Trophoblast cell (in vitro differentiated cells and primary cell): ENCODE results near the gene USP34.

Experiments used
- DNase-seq, 2 donors: peaks; one replicate each; pipeline ENCODE4 v3.0.0-alpha.2; 2016
- H2AFZ ChIP-seq: 2 replicates; pipeline ENCODE4 v1.6.1; 2013; ENCODE audit warnings: low read length, moderate library complexity, mild to moderate bottlenecking; ENCODE audit not compliant: insufficient read depth, poor library complexity
- H2AK5ac ChIP-seq: 2 replicates; pipeline ENCODE4 v1.6.1; 2013; ENCODE audit warnings: mild to moderate bottlenecking, low read length
- H2BK120ac ChIP-seq: 2 replicates; pipeline ENCODE4 v1.6.1; 2013; ENCODE audit warnings: low read length, mild to moderate bottlenecking, moderate library complexity; ENCODE audit not compliant: insufficient read depth, poor library complexity
- H2BK12ac ChIP-seq: 2 replicates; pipeline ENCODE4 v1.6.1; 2013; ENCODE audit warnings: mild to moderate bottlenecking, low read length, moderate library complexity
- H2BK5ac ChIP-seq: 2 replicates; pipeline ENCODE4 v1.6.1; 2013; ENCODE audit warnings: low read length, low read depth, moderate library complexity, mild to moderate bottlenecking; ENCODE audit not compliant: poor library complexity
- H3K14ac ChIP-seq: 2 replicates; pipeline ENCODE4 v1.6.1; 2013; ENCODE audit warnings: mild to moderate bottlenecking, low read length
- H3K18ac ChIP-seq: 2 replicates; pipeline ENCODE4 v1.6.1; 2013; ENCODE audit warnings: mild to moderate bottlenecking, low read length
- H3K23ac ChIP-seq: 2 replicates; pipeline ENCODE4 v1.6.1; 2013; ENCODE audit warnings: low read length
- H3K27ac ChIP-seq: 2 replicates; pipeline ENCODE4 v1.5.1; 2013; ENCODE audit warnings: low read depth, mild to moderate bottlenecking, inconsistent platforms, low read length, moderate library complexity
- H3K27me3 ChIP-seq: 2 replicates; pipeline ENCODE4 v1.6.1; 2013; ENCODE audit warnings: inconsistent platforms, mild to moderate bottlenecking, low read length, moderate library complexity; ENCODE audit not compliant: insufficient read depth
- H3K36me3 ChIP-seq, 2 experiments: 1 replicate in 1 of 2; 2 replicates in 1 of 2; pipeline ENCODE4 v1.6.1; 2013; ENCODE audit warnings: low read length in 2 of 2, mild to moderate bottlenecking in 2 of 2, moderate library complexity in 1 of 2; ENCODE audit not compliant: insufficient read depth in 2 of 2, control insufficient read depth in 1 of 2
- H3K4ac ChIP-seq: 2 replicates; pipeline ENCODE4 v1.6.1; 2013; ENCODE audit warnings: low read depth, mild to moderate bottlenecking, low read length, moderate library complexity
- H3K4me1 ChIP-seq, 2 experiments: 1 replicate in 1 of 2; 2 replicates in 1 of 2; pipeline ENCODE4 v1.6.1; 2013; ENCODE audit warnings: low read length in 2 of 2, mild to moderate bottlenecking in 2 of 2, moderate library complexity in 1 of 2; ENCODE audit not compliant: insufficient read depth in 2 of 2, control insufficient read depth in 1 of 2
- H3K4me2 ChIP-seq: 2 replicates; pipeline ENCODE4 v1.6.1; 2013; ENCODE audit warnings: inconsistent platforms, mild to moderate bottlenecking, low read length, moderate library complexity
- H3K4me3 ChIP-seq: 2 replicates; pipeline ENCODE4 v1.5.1; 2013; ENCODE audit warnings: mild to moderate bottlenecking, low read depth, low read length, inconsistent platforms
- H3K79me1 ChIP-seq: one replicate; pipeline ENCODE4 v1.6.1; 2013; ENCODE audit warnings: low read length
- H3K79me2 ChIP-seq: 2 replicates; pipeline ENCODE4 v1.6.1; 2013; ENCODE audit warnings: low read length, mild to moderate bottlenecking; ENCODE audit not compliant: control insufficient read depth, insufficient read depth, poor library complexity
- H3K9ac ChIP-seq: 2 replicates; pipeline ENCODE4 v1.6.1; 2013; ENCODE audit warnings: mild to moderate bottlenecking, low read length
- H3K9me3 ChIP-seq: 2 replicates; pipeline ENCODE4 v1.6.1; 2013; ENCODE audit warnings: low read depth, mild to moderate bottlenecking, control low read depth, inconsistent platforms, low read length; ENCODE audit not compliant: insufficient read depth
- H4K12ac ChIP-seq: 2 replicates; pipeline ENCODE4 v1.6.1; 2013; ENCODE audit warnings: low read depth, mild to moderate bottlenecking, low read length, moderate library complexity
- H4K8ac ChIP-seq: 2 replicates; pipeline ENCODE4 v1.6.1; 2013; ENCODE audit warnings: low read depth, mild to moderate bottlenecking, low read length, moderate library complexity
- H4K91ac ChIP-seq: one replicate; pipeline ENCODE4 v1.6.1; 2013; ENCODE audit warnings: low read depth, mild to moderate bottlenecking, low read length, moderate library complexity
- WGBS: extraction: QIAGEN DNeasy Blood & Tissue Kit; methylation state at CpG from one replicate; pipeline ENCODE4 v1.1.7; 2013; ENCODE audit warnings: missing lambda C conversion rate; ENCODE audit not compliant: insufficient read length, insufficient coverage; ENCODE audit errors: extremely low coverage; 5-methylcytosine and 5-hydroxymethylcytosine counted together

Gene USP34

DNA sequence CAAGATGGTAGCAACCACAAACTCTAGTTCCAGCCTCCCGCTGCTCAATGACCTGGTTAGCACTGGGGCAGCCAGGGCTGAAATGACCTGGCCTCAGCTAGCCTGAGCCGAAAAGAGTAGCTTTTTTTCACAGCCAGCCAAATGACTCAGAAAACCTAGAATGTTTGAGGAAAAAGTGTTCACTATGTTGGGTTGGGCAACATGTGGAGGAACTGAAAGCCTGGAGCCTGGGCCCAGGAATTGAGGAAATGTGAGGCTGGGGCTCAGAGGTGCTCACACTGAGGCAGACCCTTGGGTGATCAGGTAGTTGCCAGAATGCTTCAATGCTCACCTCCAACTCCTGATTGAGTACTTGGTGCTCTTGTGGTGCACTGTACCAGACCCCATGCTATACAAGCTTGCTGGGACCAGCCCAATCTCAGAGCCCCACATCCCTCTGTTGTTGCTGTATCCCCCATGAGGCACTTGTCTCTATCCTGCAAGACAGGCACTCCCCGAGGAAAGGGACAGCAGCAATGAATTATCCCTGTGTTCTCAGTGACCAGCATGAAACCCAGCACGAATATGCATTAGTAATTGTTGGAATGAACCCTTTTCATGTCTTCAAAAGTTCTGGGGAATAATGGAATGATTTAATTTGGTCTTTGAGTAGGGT lies 116.2 kb downstream of the USP34 start:
- Histone ChIP-seq H3K9me3 (peaks cover 6% of the 10 kb centered on the region), H3K18ac (no peak overlapping the region), H3K79me2 (peaks cover 2% of the 10 kb centered on the region), H3K4ac (no peak overlapping the region), H4K91ac (no peak overlapping the region), H2BK120ac (no peak overlapping the region), H3K27ac (no peak overlapping the region), H2BK5ac (no peak overlapping the region), H3K36me3 (peaks cover 14% of the 10 kb centered on the region in 2 experiments), H4K12ac (no peak overlapping the region), H3K4me1 (no peaks in the 10 kb centered on the region), H2AFZ (no peak overlapping the region), H3K79me1 (no peaks in the 10 kb centered on the region), H2AK5ac (no peak overlapping the region), H3K4me2 (no peak overlapping the region), H4K8ac (no peak overlapping the region), H3K14ac (no peak overlapping the region), H3K9ac (no peak overlapping the region), H3K4me3 (no peak overlapping the region), H3K27me3 (no peaks in the 10 kb centered on the region), H3K23ac (no peak overlapping the region), H2BK12ac (no peak overlapping the region)
- peak; percentile 74 to 84 for DNase-seq
- WGBS: no CpG with 5 or more reads among the region's 4 CpGs

DNA sequence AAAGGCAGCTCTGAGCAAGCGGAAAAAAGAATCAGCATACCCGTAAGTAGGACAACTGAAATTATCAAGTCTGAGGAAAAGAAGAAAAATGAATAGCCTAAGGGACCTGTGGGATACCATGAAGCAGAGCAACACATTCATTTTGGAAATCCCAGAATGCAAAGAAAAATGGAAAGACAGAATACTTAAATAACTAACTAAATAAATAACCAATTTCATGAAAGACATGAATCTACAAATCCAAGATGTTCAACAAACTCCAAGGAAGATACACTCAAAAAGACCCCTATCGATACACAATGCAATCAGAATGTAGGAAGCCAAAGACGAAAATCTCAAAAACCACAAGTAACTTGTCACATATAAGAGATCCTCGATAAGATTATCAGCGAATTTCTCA lies 117.0 kb downstream of the USP34 start:
- DNase-seq: peak; percentile 11 to 78
- H3K4me3 ChIP-seq: no peak overlapping the region
- no peak overlapping the region for H2BK12ac ChIP-seq
- no peak overlapping the region for H3K18ac ChIP-seq
- H3K9me3 ChIP-seq: peaks cover 6% of the 10 kb centered on the region
- H3K79me2 ChIP-seq: peaks cover 2% of the 10 kb centered on the region
- peaks cover 14 to 16% of the 10 kb centered on the region in 2 experiments for H3K36me3 ChIP-seq
- no peaks in the 10 kb centered on the region for H3K79me1 ChIP-seq
- no peak overlapping the region for H4K8ac ChIP-seq
- H3K23ac ChIP-seq: no peak overlapping the region
- no peaks in the 10 kb centered on the region for H3K4me1 ChIP-seq
- H4K91ac ChIP-seq: no peak overlapping the region
- no peaks in the 10 kb centered on the region for H3K27me3 ChIP-seq
- H2BK5ac ChIP-seq: no peak overlapping the region
- no peak overlapping the region for H3K4ac ChIP-seq
- no peak overlapping the region for H2AFZ ChIP-seq
- H2AK5ac ChIP-seq: no peak overlapping the region
- no CpG with 5 or more reads among the region's 6 CpGs for WGBS
- H4K12ac ChIP-seq: no peak overlapping the region
- no peak overlapping the region for H3K14ac ChIP-seq
- H2BK120ac ChIP-seq: no peak overlapping the region
- H3K27ac ChIP-seq: no peak overlapping the region
- no peak overlapping the region for H3K4me2 ChIP-seq
- H3K9ac ChIP-seq: no peak overlapping the region

DNA sequence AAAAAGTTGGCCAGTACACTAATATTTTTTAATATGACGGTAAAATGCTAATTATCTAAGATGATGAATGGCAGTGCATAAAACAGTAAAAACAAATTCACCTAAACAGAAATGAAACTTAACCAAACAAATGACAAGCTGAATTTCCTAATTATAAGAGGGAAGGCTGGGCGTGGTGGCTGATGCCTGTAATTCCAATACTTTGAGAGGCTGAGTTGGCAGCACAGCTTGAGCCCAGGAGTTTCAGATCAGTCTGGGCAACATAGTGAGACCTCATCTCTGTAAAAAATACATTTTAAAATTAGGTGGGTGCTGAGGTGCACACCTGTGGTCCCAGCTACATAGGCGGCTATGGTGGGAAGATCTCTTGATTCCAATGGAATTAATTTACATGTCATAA lies 120.1 kb downstream of the USP34 start:
- Histone ChIP-seq H3K4me2 (no peak overlapping the region), H3K4ac (no peak overlapping the region)

DNA sequence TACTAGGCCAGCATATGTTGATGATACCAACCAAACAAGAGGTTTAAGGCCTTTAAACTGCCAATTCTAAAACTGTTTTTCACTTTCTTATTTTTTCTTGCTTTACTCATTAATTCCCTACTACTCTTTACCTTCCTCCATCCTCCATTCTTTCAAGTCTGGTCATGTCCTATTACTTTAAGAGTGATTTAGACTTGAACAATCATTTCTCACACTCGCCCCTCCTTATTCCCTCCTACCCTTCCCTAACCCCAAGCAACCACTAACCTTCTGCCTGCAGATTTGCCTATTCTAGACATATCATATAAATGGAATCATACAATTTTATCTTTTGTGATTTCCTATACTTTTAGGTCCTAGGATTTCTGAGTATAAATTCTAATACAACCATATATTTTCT lies 127.7 kb downstream of the USP34 start:
- Histone ChIP-seq H4K91ac (no peak overlapping the region), H2BK12ac (no peak overlapping the region), H3K36me3 (peaks cover 13 to 19% of the 10 kb centered on the region in 2 experiments), H2BK120ac (no peak overlapping the region), H3K27ac (no peak overlapping the region), H3K4me3 (no peak overlapping the region), H2AFZ (no peak overlapping the region), H3K9ac (no peak overlapping the region), H4K12ac (no peak overlapping the region), H3K4me1 (no peaks in the 10 kb centered on the region), H3K27me3 (no peaks in the 10 kb centered on the region), H3K23ac (no peak overlapping the region), H3K9me3 (no peaks in the 10 kb centered on the region), H2BK5ac (no peak overlapping the region), H3K4me2 (no peak overlapping the region), H3K14ac (no peak overlapping the region), H3K79me2 (no peaks in the 10 kb centered on the region), H3K4ac (no peak overlapping the region), H3K79me1 (no peaks in the 10 kb centered on the region), H2AK5ac (no peak overlapping the region), H4K8ac (no peak overlapping the region), H3K18ac (no peak overlapping the region)
- no CpG with 5 or more reads among the region's 1 CpG for WGBS
- DNase-seq: no peak

More for the DNA sequence above, 120.1 kb downstream of the USP34 start:
- Histone ChIP-seq H2BK12ac (no peak overlapping the region), H2AK5ac (no peak overlapping the region), H2BK120ac (no peak overlapping the region), H3K9ac (no peak overlapping the region), H3K4me1 (no peaks in the 10 kb centered on the region), H3K79me2 (peaks cover 2% of the 10 kb centered on the region), H3K23ac (no peak overlapping the region), H3K79me1 (no peaks in the 10 kb centered on the region), H3K36me3 (peaks cover 21 to 26% of the 10 kb centered on the region in 2 experiments), H3K27me3 (no peaks in the 10 kb centered on the region), H2BK5ac (no peak overlapping the region), H3K4me3 (no peak overlapping the region), H4K12ac (no peak overlapping the region), H3K14ac (no peak overlapping the region), H3K27ac (no peak overlapping the region), H4K91ac (no peak overlapping the region), H2AFZ (no peak overlapping the region), H4K8ac (no peak overlapping the region), H3K9me3 (peaks cover 6% of the 10 kb centered on the region), H3K18ac (no peak overlapping the region)
- no CpG with 5 or more reads among the region's 3 CpGs for WGBS
- DNase-seq: no peak
